SK-N-MC (cell line): ENCODE results near the gene INS.

Source experiments
- EZH2 ChIP-seq: fragments of 200-600 bp; sonication (generic); IDR thresholded peaks from one replicate; pipeline ENCODE4 v1.6.1; 2017; ENCODE audit warnings: antibody characterized with exemption
- POLR2AphosphoS5 ChIP-seq: IDR thresholded peaks from 2 replicates; pipeline ENCODE4 v1.6.1; 2012; ENCODE audit warnings: mild to moderate bottlenecking, low read depth, low read length, borderline replicate concordance

GRCh38 chr11:2194877-2195755, 34.1 kb upstream of the INS start:
- TF ChIP-seq EZH2 (no peak), POLR2AphosphoS5 (no peak)
